Panc1 (cell line): Measurements from ENCODE around the gene MFSD12. TPM values are rescaled to one million over a fixed set of nuclear protein-coding genes. Genes with fewer than 3 reads are reported as not detected.

Experiments
- ATAC-seq: fragments of 200-7000 bp; cut with Tn5 transposase; 2 replicates; pipeline ENCODE4 v1.9.1; 2020; ENCODE audit warnings: mild to moderate bottlenecking, moderate library complexity
- BruUV-seq: library from RNA; stranded (reverse); fragments of 400-500 nt; replicated peaks from 2 replicates; lab custom pipeline; 2021; lab: Mats Ljungman, UMichigan
- CTCF ChIA-PET: fragments of 300-600 bp; sonication (Branson Sonifier 250); formaldehyde crosslinking; loops from one replicate; lab custom pipeline; 2022; ENCODE audit warnings: antibody characterized with exemption; lab: Charles Lee
- POLR2A ChIA-PET: fragments of 300-600 bp; sonication (Branson Sonifier 250); formaldehyde crosslinking; loops from one replicate; lab custom pipeline; 2022; ENCODE audit warnings: antibody characterized with exemption; lab: Charles Lee
- DNase-seq: peaks from one replicate; pipeline ENCODE4 v3.0.0-alpha.2; 2010; ENCODE audit warnings: low read depth, low spot score
- H3K27ac ChIP-seq: 2 replicates; pipeline ENCODE4 v1.5.1; 2011; ENCODE audit warnings: mild to moderate bottlenecking, low read length, inconsistent platforms
- H3K27me3 ChIP-seq: fragments of 200-500 bp; sonication (Bioruptor generic); 2 replicates; pipeline ENCODE4 v1.6.0; 2014; ENCODE audit warnings: low read length, inconsistent platforms; ENCODE audit not compliant: control insufficient read depth, insufficient read depth
- H3K36me3 ChIP-seq: fragments of 200-500 bp; sonication (Bioruptor generic); 2 replicates; pipeline ENCODE4 v1.5.1; 2014; ENCODE audit warnings: inconsistent platforms, mild to moderate bottlenecking, low read length, moderate library complexity; ENCODE audit not compliant: control insufficient read depth, insufficient read depth
- H3K4me1 ChIP-seq: 2 replicates; pipeline ENCODE4 v1.5.1; 2011; ENCODE audit warnings: inconsistent platforms, mild to moderate bottlenecking, low read length, moderate library complexity; ENCODE audit not compliant: control insufficient read depth, insufficient read depth
- H3K4me3 ChIP-seq, 2 experiments: 2 replicates each; pipeline ENCODE4 v1.5.1; 2011 to 2012; ENCODE audit warnings: low read depth in 2 of 2, low read length in 2 of 2, mild to moderate bottlenecking in 2 of 2, inconsistent platforms in 1 of 2, moderate library complexity in 1 of 2
- H3K9me3 ChIP-seq: fragments of 200-500 bp; sonication (Bioruptor generic); 2 replicates; pipeline ENCODE4 v1.5.1; 2014; ENCODE audit warnings: low read depth, mild to moderate bottlenecking, inconsistent platforms, low read length, moderate library complexity; ENCODE audit not compliant: control insufficient read depth, insufficient read depth
- CTCF ChIP-seq: fragments of 450-650 bp; IDR thresholded peaks from 2 replicates; pipeline ENCODE4 v1.5.1; 2017; ENCODE audit warnings: mild to moderate bottlenecking
- POLR2AphosphoS5 ChIP-seq: IDR thresholded peaks from 2 replicates; pipeline ENCODE4 v1.6.1; 2012; ENCODE audit warnings: mild to moderate bottlenecking, low read depth, low read length, moderate library complexity
- REST ChIP-seq, 2 experiments: IDR thresholded peaks; 2 replicates each; pipeline ENCODE4 v1.6.1; 2011 to 2012; ENCODE audit warnings: low read depth in 2 of 2, control low read depth in 1 of 2, low read length in 1 of 2, mild to moderate bottlenecking in 1 of 2, moderate library complexity in 1 of 2; ENCODE audit not compliant: insufficient read depth in 1 of 2
- SIN3A ChIP-seq: IDR thresholded peaks from 2 replicates; pipeline ENCODE4 v1.6.1; 2012; ENCODE audit warnings: low read depth, mild to moderate bottlenecking, low read length, moderate library complexity, borderline replicate concordance; ENCODE audit not compliant: insufficient read depth
- TCF7L2 ChIP-seq: IDR thresholded peaks from 2 replicates; pipeline ENCODE4 v1.6.1; 2011; ENCODE audit warnings: mild to moderate bottlenecking, low read depth, low read length, inconsistent platforms
- in situ Hi-C: cut with HindIII; loops from 2 replicates; pipeline ENCODE4 v1.10.0; 2016; ENCODE audit warnings: low sequenced_read_pairs, low pct_unique_long_range_greater_than_20kb
- intact Hi-C: fragments of 100-400 bp; cut with micrococcal nuclease; formaldehyde crosslinking; loops from one replicate; pipeline ENCODE4 v1.10.0; 2022; ENCODE audit not compliant: unreplicated experiment
- total RNA-seq: library from RNA; stranded (reverse); gene quantifications from one replicate; pipeline ENCODE4 v1.2.1, GENCODE V29; 2021; ENCODE audit not compliant: unreplicated experiment

MFSD12 gene
- total RNA-seq, 1 experiment from 2014 or later: 98.8 TPM

- no peaks in the 10 kb centered on the region for H3K27me3 ChIP-seq
- no peaks in the 10 kb centered on the region for H3K36me3 ChIP-seq
- DNase-seq: no peak
- ChIA-PET POLR2A (no interaction called here), CTCF (interaction anchor here (0.5 kb wide), 1 partner anchor 23 kb away, joined by 7 read pairs; no protein-coding TSS in a partner anchor)
- intact Hi-C loops: no loop called here
- H3K4me3 ChIP-seq: peak overlapping the region in 1 of 2 experiments; percentile 11; a peak in 1 of 4 replicates
- in situ Hi-C loops: no loop called here
- no TSS peak for BruUV-seq
- H3K9me3 ChIP-seq: no peaks in the 10 kb centered on the region
- no peak for ATAC-seq
- peaks cover 36% of the 10 kb centered on the region for H3K4me1 ChIP-seq
- H3K27ac ChIP-seq: no peak overlapping the region
- no peak for TF ChIP-seq REST (IDR thresholded peaks at IDR 0.05; ENCODE audit: insufficient read depth in 1 of 2, low read depth in 2 of 2, low read length in 1 of 2)
- no peak for TF ChIP-seq CTCF
- no peak for TF ChIP-seq POLR2AphosphoS5
Measured at GRCh38 chr19:3605361-3605760, 48.0 kb upstream of the MFSD12 start.

GRCh38 chr19:3604987-3605343 is 47.6 kb upstream of the MFSD12 start:
- no peaks in the 10 kb centered on the region for H3K9me3 ChIP-seq
- no peak overlapping the region; a peak in 1 of 4 replicates for H3K4me3 ChIP-seq
- H3K27ac ChIP-seq: no peak overlapping the region
- peaks cover 32% of the 10 kb centered on the region for H3K4me1 ChIP-seq
- H3K27me3 ChIP-seq: no peaks in the 10 kb centered on the region
- TF ChIP-seq POLR2AphosphoS5: no peak
- TF ChIP-seq REST (IDR thresholded peaks at IDR 0.05; ENCODE audit: insufficient read depth in 1 of 2, low read depth in 2 of 2, low read length in 1 of 2): no peak
- no peak for TF ChIP-seq SIN3A
- TF ChIP-seq TCF7L2: no peak
- TF ChIP-seq CTCF: no peak
- ChIA-PET CTCF (interaction anchor here (0.5 kb wide), 1 partner anchor 22 kb away, joined by 7 read pairs; no protein-coding TSS in a partner anchor), POLR2A (no interaction called here)
- ATAC-seq (no peak), DNase-seq (no peak)
- in situ Hi-C loops (no loop called here), intact Hi-C loops (no loop called here)
- no TSS peak for BruUV-seq
- H3K36me3 ChIP-seq: no peaks in the 10 kb centered on the region
